SU-DHL-6 (cell line): ENCODE measurements around the gene EZH2.

ENCODE experiments used
- H2AFZ ChIP-seq: fragments of 200-600 bp; sonication (generic); 2 replicates; pipeline ENCODE4 v1.6.1; 2014; ENCODE audit warnings: low read depth, mild to moderate bottlenecking, moderate library complexity, mixed read lengths, antibody characterized with exemption, low read length; ENCODE audit not compliant: severe bottlenecking
- H3F3A ChIP-seq: fragments of 200-600 bp; shearing (Covaris generic); 2 replicates; pipeline ENCODE4 v1.6.0; 2016; ENCODE audit warnings: antibody characterized with exemption, mild to moderate bottlenecking; ENCODE audit not compliant: insufficient read depth
- H3K27ac ChIP-seq: fragments of 200-600 bp; sonication (generic); 2 replicates; pipeline ENCODE4 v1.5.1; 2016; ENCODE audit warnings: low read depth, mild to moderate bottlenecking, low read length, moderate library complexity, mixed read lengths
- H3K27me3 ChIP-seq: fragments of 200-600 bp; sonication (generic), shearing (Covaris generic); 2 replicates; pipeline ENCODE4 v1.6.0; 2014; ENCODE audit warnings: mild to moderate bottlenecking, low read length
- H3K36me3 ChIP-seq: fragments of 200-600 bp; sonication (generic); 2 replicates; pipeline ENCODE4 v1.6.1; 2014; ENCODE audit warnings: mild to moderate bottlenecking, low read length, mixed read lengths
- H3K4me2 ChIP-seq: fragments of 300-600, 200-600 bp; shearing (Covaris generic), sonication (generic); 2 replicates; pipeline ENCODE4 v1.6.0; 2014; ENCODE audit warnings: low read length, low read depth, mild to moderate bottlenecking; ENCODE audit not compliant: poor library complexity, severe bottlenecking
- H3K4me3 ChIP-seq: fragments of 200-600 bp; sonication (generic); 2 replicates; pipeline ENCODE4 v1.5.1; 2014; ENCODE audit warnings: antibody characterized with exemption, low read length, mild to moderate bottlenecking, mixed read lengths; ENCODE audit not compliant: insufficient read depth, poor library complexity, severe bottlenecking
- H3K79me2 ChIP-seq: fragments of 200-600 bp; sonication (generic); 2 replicates; pipeline ENCODE4 v1.6.1; 2014; ENCODE audit warnings: mild to moderate bottlenecking, low read length, moderate library complexity; ENCODE audit not compliant: insufficient read depth
- H3K9ac ChIP-seq: fragments of 200-600 bp; sonication (generic); 2 replicates; pipeline ENCODE4 v1.7.0; 2014; ENCODE audit warnings: mild to moderate bottlenecking, low read length
- H3K9me2 ChIP-seq: fragments of 200-600 bp; sonication (generic); replicated peaks from 2 replicates; pipeline ENCODE4 v1.6.1; 2014; ENCODE audit warnings: low read length; ENCODE audit not compliant: insufficient read depth
- H3K9me3 ChIP-seq: fragments of 200-600 bp; sonication (generic); 2 replicates; pipeline ENCODE4 v1.6.1; 2014; ENCODE audit warnings: low read length, mixed read lengths; ENCODE audit not compliant: insufficient read depth
- H4K20me1 ChIP-seq: fragments of 200-600 bp; sonication (generic); 2 replicates; pipeline ENCODE4 v1.6.1; 2014; ENCODE audit warnings: low read depth, mild to moderate bottlenecking, antibody characterized with exemption, low read length, moderate library complexity, mixed read lengths
- EZH2phosphoT487 ChIP-seq: fragments of 200-600 bp; sonication (generic), shearing (Covaris generic); conservative IDR thresholded peaks from 2 replicates; pipeline ENCODE4 v1.6.1; 2018; ENCODE audit warnings: mild to moderate bottlenecking, antibody characterized with exemption, low read length, moderate library complexity, mixed read lengths
- TF ChIP-seq, protein P1 (sequence below): fragments of 200-600 bp; sonication (generic); IDR thresholded peaks from one replicate; pipeline ENCODE4 v1.5.1; 2017; ENCODE audit warnings: antibody characterized with exemption, mild to moderate bottlenecking, low read length, moderate library complexity; ENCODE audit not compliant: insufficient read depth, poor library complexity, severe bottlenecking

EZH2 gene

DNA sequence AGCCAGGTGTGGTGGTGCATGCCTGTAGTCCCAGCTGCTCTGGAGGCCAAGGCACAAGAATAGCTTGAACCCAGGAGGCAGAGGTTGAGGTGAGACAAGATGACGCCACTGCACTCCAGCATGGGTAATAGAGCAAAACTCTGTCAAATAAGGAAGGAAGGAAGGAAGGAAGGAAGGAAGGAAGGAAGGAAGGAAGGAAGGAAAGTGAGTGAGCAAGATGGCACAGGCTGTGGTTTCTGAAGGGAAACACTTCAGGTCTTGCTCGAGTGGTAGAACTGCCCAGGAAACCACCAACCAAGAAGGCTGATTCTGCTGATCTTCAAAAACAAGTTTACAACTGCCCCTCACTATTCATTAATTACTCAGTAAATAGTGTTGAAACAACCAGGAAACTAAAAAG is 45.2 kb downstream of the EZH2 start:
- no peak overlapping the region for H3K4me2 ChIP-seq
- H3K79me2 ChIP-seq, result peaks cover 97% of the 10 kb centered on the region
- H3K4me3 ChIP-seq, result no peak overlapping the region
- H3K9ac ChIP-seq, result no peak overlapping the region
- peaks cover 47% of the 10 kb centered on the region for H3K36me3 ChIP-seq
- H3K27me3 ChIP-seq, result no peaks in the 10 kb centered on the region
- no peak overlapping the region for H3K27ac ChIP-seq
- peaks cover 54% of the 10 kb centered on the region for H4K20me1 ChIP-seq
- peaks cover 16% of the 10 kb centered on the region; the same call in 1 of the 2 replicates for H3F3A ChIP-seq
- TF ChIP-seq, protein P1, sequence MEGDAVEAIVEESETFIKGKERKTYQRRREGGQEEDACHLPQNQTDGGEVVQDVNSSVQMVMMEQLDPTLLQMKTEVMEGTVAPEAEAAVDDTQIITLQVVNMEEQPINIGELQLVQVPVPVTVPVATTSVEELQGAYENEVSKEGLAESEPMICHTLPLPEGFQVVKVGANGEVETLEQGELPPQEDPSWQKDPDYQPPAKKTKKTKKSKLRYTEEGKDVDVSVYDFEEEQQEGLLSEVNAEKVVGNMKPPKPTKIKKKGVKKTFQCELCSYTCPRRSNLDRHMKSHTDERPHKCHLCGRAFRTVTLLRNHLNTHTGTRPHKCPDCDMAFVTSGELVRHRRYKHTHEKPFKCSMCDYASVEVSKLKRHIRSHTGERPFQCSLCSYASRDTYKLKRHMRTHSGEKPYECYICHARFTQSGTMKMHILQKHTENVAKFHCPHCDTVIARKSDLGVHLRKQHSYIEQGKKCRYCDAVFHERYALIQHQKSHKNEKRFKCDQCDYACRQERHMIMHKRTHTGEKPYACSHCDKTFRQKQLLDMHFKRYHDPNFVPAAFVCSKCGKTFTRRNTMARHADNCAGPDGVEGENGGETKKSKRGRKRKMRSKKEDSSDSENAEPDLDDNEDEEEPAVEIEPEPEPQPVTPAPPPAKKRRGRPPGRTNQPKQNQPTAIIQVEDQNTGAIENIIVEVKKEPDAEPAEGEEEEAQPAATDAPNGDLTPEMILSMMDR, result no peak
- no peak for TF ChIP-seq EZH2phosphoT487
- H3K9me3 ChIP-seq, result no peaks in the 10 kb centered on the region
- H3K9me2 ChIP-seq, result no peaks in the 10 kb centered on the region
- H2AFZ ChIP-seq, result no peak overlapping the region

DNA sequence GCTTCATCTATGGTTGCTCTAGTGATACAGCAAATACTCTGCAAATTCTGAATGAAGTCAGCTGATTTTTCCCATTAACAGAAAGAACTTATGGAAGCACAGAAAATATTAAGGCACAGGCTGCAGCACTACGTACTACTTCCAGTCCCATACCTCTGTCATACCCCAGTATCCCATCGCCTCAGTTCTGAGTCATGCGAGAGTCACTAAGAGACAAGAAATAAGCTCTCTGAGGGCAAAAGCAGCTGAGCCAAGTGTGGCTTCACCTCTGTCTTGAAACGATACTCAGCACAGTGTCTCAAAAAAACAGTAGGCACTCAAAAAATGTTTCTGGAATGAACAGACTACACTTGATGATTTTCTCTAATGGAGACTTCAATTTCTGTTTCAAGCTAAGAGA is 48.2 kb downstream of the EZH2 start:
- TF ChIP-seq, protein P1, result no peak
- TF ChIP-seq EZH2phosphoT487, result no peak
- peaks cover 51% of the 10 kb centered on the region for H4K20me1 ChIP-seq

DNA sequence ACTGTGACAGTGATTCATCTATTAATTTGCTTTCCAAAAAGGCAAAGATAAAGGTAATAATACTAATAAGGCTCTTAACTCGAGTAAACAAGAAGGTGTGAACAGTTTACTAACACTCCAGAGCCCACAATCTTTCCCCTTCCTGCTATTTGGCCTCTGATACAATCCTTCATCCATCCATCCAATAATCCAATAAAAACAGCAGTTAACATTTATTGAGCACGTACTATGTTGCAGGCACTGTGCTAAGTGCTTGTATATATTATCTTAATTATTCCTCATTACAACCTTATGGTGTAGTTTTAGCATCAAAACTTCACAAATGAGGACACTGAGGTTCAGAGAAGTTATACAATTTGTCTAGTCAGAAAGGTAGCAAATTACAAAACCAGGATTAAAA is 49.5 kb downstream of the EZH2 start:
- Histone ChIP-seq H2AFZ (no peak overlapping the region), H3K9ac (no peak overlapping the region), H3K9me2 (no peaks in the 10 kb centered on the region), H3K79me2 (peaks cover 96% of the 10 kb centered on the region), H3K9me3 (no peaks in the 10 kb centered on the region), H3K36me3 (peaks cover 62% of the 10 kb centered on the region), H3K27ac (no peak overlapping the region), H4K20me1 (peaks cover 46% of the 10 kb centered on the region), H3F3A (peaks cover 8% of the 10 kb centered on the region; the same call in 1 of the 2 replicates), H3K27me3 (no peaks in the 10 kb centered on the region), H3K4me3 (no peak overlapping the region), H3K4me2 (no peak overlapping the region)
- no peak for TF ChIP-seq EZH2phosphoT487
- TF ChIP-seq, protein P1, result no peak

More for the DNA sequence above, 48.2 kb downstream of the EZH2 start:
- Histone ChIP-seq H3K9me2 (no peaks in the 10 kb centered on the region), H3K79me2 (peaks cover 96% of the 10 kb centered on the region), H3K9ac (no peak overlapping the region), H3K36me3 (peaks cover 59% of the 10 kb centered on the region), H3K27ac (no peak overlapping the region), H3F3A (peaks cover 10% of the 10 kb centered on the region; the same call in 1 of the 2 replicates), H3K4me3 (no peak overlapping the region), H3K27me3 (no peaks in the 10 kb centered on the region), H2AFZ (no peak overlapping the region), H3K9me3 (no peaks in the 10 kb centered on the region), H3K4me2 (no peak overlapping the region)
